HCT116 (cell line): ENCODE data around the gene ZC3H12A. TPM values are rescaled to one million over a fixed set of nuclear protein-coding genes. Genes with fewer than 3 reads are reported as not detected.

Experiments used
- ATAC-seq: fragments of 200-7000 bp; cut with Tn5 transposase; 2 replicates; pipeline ENCODE4 v1.9.1; 2020; ENCODE audit warnings: mild to moderate bottlenecking, moderate library complexity
- BruUV-seq: library from RNA; stranded (reverse); fragments of 400-500 nt; replicated peaks from 2 replicates; lab custom pipeline; 2021; lab: Mats Ljungman, UMichigan
- CTCF ChIA-PET: fragments of 300-600 bp; sonication (Branson Sonifier 250); formaldehyde crosslinking; loops from one replicate; lab custom pipeline; 2021; ENCODE audit warnings: antibody characterized with exemption; lab: Charles Lee
- POLR2A ChIA-PET: fragments of 300-600, 350-600 bp; sonication (Branson Sonifier 250); formaldehyde crosslinking; loops from one replicate; lab custom pipeline; 2021; ENCODE audit warnings: antibody characterized with exemption; lab: Charles Lee
- RAD21 ChIA-PET, 2 experiments: fragments of 300-600 bp; sonication (Branson Sonifier 250); formaldehyde crosslinking; loops; one replicate each; lab custom pipeline; 2023; ENCODE audit warnings: low total read pairs in 2 of 2; ENCODE audit not compliant: uncharacterized antibody in 2 of 2, unreplicated experiment in 2 of 2, low non-redundant PET in 1 of 2; lab: Charles Lee
- DNase-seq: peaks from one replicate; pipeline ENCODE4 v3.0.0-alpha.2; 2010; ENCODE audit warnings: low read depth, low spot score
- H2AFZ ChIP-seq: fragments of 200-600 bp; shearing (Covaris generic), sonication (generic); 2 replicates; pipeline ENCODE4 v1.6.1; 2017; ENCODE audit warnings: low read depth, mixed run types, mixed read lengths, antibody characterized with exemption, low read length; ENCODE audit not compliant: poor library complexity, severe bottlenecking
- H3K27ac ChIP-seq: 2 replicates; pipeline ENCODE4 v1.5.1; 2012; ENCODE audit warnings: low read depth, low read length
- H3K27me3 ChIP-seq: fragments of 200-600 bp; sonication (generic); 2 replicates; pipeline ENCODE4 v1.6.1; 2016; ENCODE audit warnings: mixed run types, low read length, mixed read lengths; ENCODE audit not compliant: insufficient read depth
- H3K36me3 ChIP-seq, 2 experiments: fragments of 200-500 bp in 1 of 2; fragments of 200-600 bp in 1 of 2; sonication (Bioruptor generic) in 1 of 2; sonication (generic) in 1 of 2; 2 replicates each; pipeline versions ENCODE4 v1.5.1 to v1.6.1; 2014 to 2016; ENCODE audit warnings: low read length in 2 of 2, inconsistent platforms in 1 of 2, mixed read lengths in 1 of 2, mixed run types in 1 of 2; ENCODE audit not compliant: insufficient read depth in 2 of 2, control insufficient read depth in 1 of 2
- H3K4me1 ChIP-seq, 2 experiments: fragments of 200-600 bp in 1 of 2; sonication (generic) in 1 of 2; 2 replicates each; pipeline versions ENCODE4 v1.5.1 to v1.6.1; 2012 to 2017; ENCODE audit warnings: low read length in 2 of 2, inconsistent platforms in 1 of 2, mild to moderate bottlenecking in 1 of 2, mixed read lengths in 1 of 2, mixed run types in 1 of 2, moderate library complexity in 1 of 2; ENCODE audit not compliant: insufficient read depth in 2 of 2, control insufficient read depth in 1 of 2
- H3K4me2 ChIP-seq: fragments of 200-600 bp; sonication (generic); 2 replicates; pipeline ENCODE4 v1.6.1; 2017; ENCODE audit warnings: mixed run types, low read length, mixed read lengths
- H3K4me3 ChIP-seq, 2 experiments: fragments of 200-600 bp in 1 of 2; sonication (generic) in 1 of 2; replicated peaks in 1 of 2; 2 replicates each; pipeline ENCODE4 v1.5.1; 2011 to 2016; ENCODE audit warnings: low read length in 2 of 2, control low read depth in 1 of 2, low read depth in 1 of 2, mild to moderate bottlenecking in 1 of 2, mixed read lengths in 1 of 2, mixed run types in 1 of 2
- H3K79me2 ChIP-seq: fragments of 200-600 bp; sonication (generic); 2 replicates; pipeline ENCODE4 v1.6.1; 2017; ENCODE audit warnings: mild to moderate bottlenecking, mixed run types, low read length, moderate library complexity, mixed read lengths; ENCODE audit not compliant: insufficient read depth
- H3K9ac ChIP-seq: fragments of 200-600 bp; sonication (generic); 2 replicates; pipeline ENCODE4 v1.6.1; 2016; ENCODE audit warnings: low read length, mixed read lengths
- H3K9me2 ChIP-seq: fragments of 200-600 bp; sonication (generic), shearing (Covaris generic); 2 replicates; pipeline ENCODE4 v1.6.1; 2017; ENCODE audit warnings: mixed run types, mild to moderate bottlenecking, moderate library complexity; ENCODE audit not compliant: insufficient read depth
- H3K9me3 ChIP-seq, 2 experiments: fragments of 200-500 bp in 1 of 2; fragments of 200-600 bp in 1 of 2; sonication (Bioruptor generic) in 1 of 2; sonication (generic) in 1 of 2; 2 replicates each; pipeline ENCODE4 v1.6.1; 2014 to 2017; ENCODE audit warnings: low read length in 2 of 2, mixed read lengths in 2 of 2, inconsistent platforms in 1 of 2, low read depth in 1 of 2, mild to moderate bottlenecking in 1 of 2, mixed run types in 1 of 2, moderate library complexity in 1 of 2; ENCODE audit not compliant: control insufficient read depth in 1 of 2, insufficient read depth in 1 of 2
- H4K20me1 ChIP-seq: fragments of 200-600 bp; sonication (generic), shearing (Covaris generic); 2 replicates; pipeline ENCODE4 v1.6.1; 2017; ENCODE audit warnings: mixed run types, mild to moderate bottlenecking, moderate library complexity; ENCODE audit not compliant: insufficient read depth
- CEBPB ChIP-seq: IDR thresholded peaks from 2 replicates; pipeline ENCODE4 v1.6.1; 2012; ENCODE audit warnings: low read depth
- ELF1 ChIP-seq: IDR thresholded peaks from 2 replicates; pipeline ENCODE4 v1.6.1; 2012; ENCODE audit warnings: low read depth, borderline replicate concordance
- EZH2 ChIP-seq: fragments of 200-600 bp; sonication (generic); IDR thresholded peaks from 2 replicates; pipeline ENCODE4 v1.6.1; 2017; ENCODE audit warnings: antibody characterized with exemption, mixed run types
- JUND ChIP-seq: IDR thresholded peaks from 2 replicates; pipeline ENCODE4 v1.6.1; 2012
- POLR2AphosphoS5 ChIP-seq: IDR thresholded peaks from 2 replicates; pipeline ENCODE4 v1.6.1; 2011; ENCODE audit warnings: mild to moderate bottlenecking, low read depth, low read length, moderate library complexity
- TCF7L2 ChIP-seq: IDR thresholded peaks from 2 replicates; pipeline ENCODE4 v1.7.0; 2011; ENCODE audit warnings: borderline replicate concordance, inconsistent platforms; ENCODE audit not compliant: insufficient read depth, insufficient read length; ENCODE audit errors: extremely low read depth
- YY1 ChIP-seq: IDR thresholded peaks from 2 replicates; pipeline ENCODE4 v1.6.1; 2011; ENCODE audit warnings: low read length, low read depth, moderate library complexity, mild to moderate bottlenecking; ENCODE audit not compliant: insufficient replicate concordance; ENCODE audit errors: extremely low read depth
- ZFX ChIP-seq: fragments of 450-650 bp; IDR thresholded peaks from 2 replicates; pipeline ENCODE4 v1.6.1; 2017
- intact Hi-C: fragments of 100-400 bp; cut with micrococcal nuclease; formaldehyde crosslinking; loops from 2 replicates; pipeline ENCODE4 v1.10.0; 2022
- total RNA-seq: library from RNA; stranded (reverse); gene quantifications from one replicate; pipeline ENCODE4 v1.2.1, GENCODE V29; 2021; ENCODE audit not compliant: unreplicated experiment
- TF ChIP-seq, protein P1 (sequence below), 3 experiments: fragments of 200-600 bp in 1 of 3; sonication (generic) in 1 of 3; IDR thresholded peaks in 2 of 3; conservative IDR thresholded peaks in 1 of 3; 2 replicates each; pipeline ENCODE4 v1.5.1; 2012 to 2017; ENCODE audit warnings: low read depth in 2 of 3, low read length in 2 of 3, antibody characterized with exemption in 1 of 3, borderline replicate concordance in 1 of 3, control low read depth in 1 of 3, mild to moderate bottlenecking in 1 of 3, mixed read lengths in 1 of 3, mixed run types in 1 of 3, moderate library complexity in 1 of 3; ENCODE audit not compliant: insufficient read depth in 1 of 3
- TF ChIP-seq, protein P2 (sequence below): IDR thresholded peaks from 2 replicates; pipeline ENCODE4 v1.6.1; 2012
- TF ChIP-seq, protein P3 (sequence below): IDR thresholded peaks from 2 replicates; pipeline ENCODE4 v1.6.1; 2012; ENCODE audit warnings: low read depth

The ZC3H12A gene
- total RNA-seq, 1 experiment from 2014 or later = 10.6 TPM

DNA sequence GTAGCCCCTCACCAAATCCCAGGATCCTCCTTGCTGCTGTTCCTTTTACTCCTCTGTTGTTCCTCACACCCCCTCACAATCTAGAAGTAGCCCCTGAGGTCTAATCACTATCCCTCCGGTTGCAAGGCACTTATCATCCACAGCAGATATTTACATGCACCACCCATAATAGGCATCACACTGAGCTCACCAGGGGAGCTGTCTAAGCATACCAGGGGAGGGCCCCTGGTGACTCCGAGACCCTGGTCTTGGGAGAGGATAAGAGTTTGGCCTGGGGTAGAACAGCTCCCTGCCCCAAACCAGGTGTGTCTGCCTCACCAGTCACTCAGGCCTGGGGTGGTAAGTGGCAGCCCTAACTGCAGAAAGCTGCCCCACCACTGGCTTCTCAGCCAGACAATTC is 37.3 kb upstream of the ZC3H12A start:
- Histone ChIP-seq H3K4me3 (no peak overlapping the region), H3K27ac (no peak overlapping the region), H3K9me3 (no peaks in the 10 kb centered on the region), H3K27me3 (peaks cover 3% of the 10 kb centered on the region; the same call in 1 of the 2 replicates), H2AFZ (no peak overlapping the region), H3K4me1 (peaks cover 0 to 6% of the 10 kb centered on the region in 2 experiments; a peak in 1 of 4 replicates), H3K9me2 (no peaks in the 10 kb centered on the region), H3K79me2 (no peaks in the 10 kb centered on the region), H3K9ac (no peak overlapping the region), H4K20me1 (no peaks in the 10 kb centered on the region), H3K36me3 (no peaks in the 10 kb centered on the region), H3K4me2 (no peak overlapping the region)
- intact Hi-C loops = loop anchor here (10.0 kb wide), 3 partner anchors 412 to 882 kb away; no protein-coding TSS in a partner anchor
- CTCF ChIA-PET = interaction anchor here (1.0 kb wide), 1 partner anchor 921 kb away, joined by 3 read pairs; no protein-coding TSS in a partner anchor
- RAD21 ChIA-PET = no interaction called here
- POLR2A ChIA-PET = no interaction called here
- TF ChIP-seq, protein P1, sequence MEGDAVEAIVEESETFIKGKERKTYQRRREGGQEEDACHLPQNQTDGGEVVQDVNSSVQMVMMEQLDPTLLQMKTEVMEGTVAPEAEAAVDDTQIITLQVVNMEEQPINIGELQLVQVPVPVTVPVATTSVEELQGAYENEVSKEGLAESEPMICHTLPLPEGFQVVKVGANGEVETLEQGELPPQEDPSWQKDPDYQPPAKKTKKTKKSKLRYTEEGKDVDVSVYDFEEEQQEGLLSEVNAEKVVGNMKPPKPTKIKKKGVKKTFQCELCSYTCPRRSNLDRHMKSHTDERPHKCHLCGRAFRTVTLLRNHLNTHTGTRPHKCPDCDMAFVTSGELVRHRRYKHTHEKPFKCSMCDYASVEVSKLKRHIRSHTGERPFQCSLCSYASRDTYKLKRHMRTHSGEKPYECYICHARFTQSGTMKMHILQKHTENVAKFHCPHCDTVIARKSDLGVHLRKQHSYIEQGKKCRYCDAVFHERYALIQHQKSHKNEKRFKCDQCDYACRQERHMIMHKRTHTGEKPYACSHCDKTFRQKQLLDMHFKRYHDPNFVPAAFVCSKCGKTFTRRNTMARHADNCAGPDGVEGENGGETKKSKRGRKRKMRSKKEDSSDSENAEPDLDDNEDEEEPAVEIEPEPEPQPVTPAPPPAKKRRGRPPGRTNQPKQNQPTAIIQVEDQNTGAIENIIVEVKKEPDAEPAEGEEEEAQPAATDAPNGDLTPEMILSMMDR (IDR thresholded peaks at IDR 0.05 in 2 of 3, conservative IDR thresholded peaks at IDR 0.05 in 1 of 3; ENCODE audit: borderline replicate concordance in 1 of 3, insufficient read depth in 1 of 3, low read depth in 2 of 3, low read length in 2 of 3) = no peak
- TF ChIP-seq JUND (no peak), TCF7L2 (no peak), EZH2 (no peak), CEBPB (no peak), ELF1 (no peak), YY1 (no peak), POLR2AphosphoS5 (no peak), ZFX (no peak)
- TF ChIP-seq, protein P2, sequence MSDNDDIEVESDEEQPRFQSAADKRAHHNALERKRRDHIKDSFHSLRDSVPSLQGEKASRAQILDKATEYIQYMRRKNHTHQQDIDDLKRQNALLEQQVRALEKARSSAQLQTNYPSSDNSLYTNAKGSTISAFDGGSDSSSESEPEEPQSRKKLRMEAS = no peak
- TF ChIP-seq, protein P3, sequence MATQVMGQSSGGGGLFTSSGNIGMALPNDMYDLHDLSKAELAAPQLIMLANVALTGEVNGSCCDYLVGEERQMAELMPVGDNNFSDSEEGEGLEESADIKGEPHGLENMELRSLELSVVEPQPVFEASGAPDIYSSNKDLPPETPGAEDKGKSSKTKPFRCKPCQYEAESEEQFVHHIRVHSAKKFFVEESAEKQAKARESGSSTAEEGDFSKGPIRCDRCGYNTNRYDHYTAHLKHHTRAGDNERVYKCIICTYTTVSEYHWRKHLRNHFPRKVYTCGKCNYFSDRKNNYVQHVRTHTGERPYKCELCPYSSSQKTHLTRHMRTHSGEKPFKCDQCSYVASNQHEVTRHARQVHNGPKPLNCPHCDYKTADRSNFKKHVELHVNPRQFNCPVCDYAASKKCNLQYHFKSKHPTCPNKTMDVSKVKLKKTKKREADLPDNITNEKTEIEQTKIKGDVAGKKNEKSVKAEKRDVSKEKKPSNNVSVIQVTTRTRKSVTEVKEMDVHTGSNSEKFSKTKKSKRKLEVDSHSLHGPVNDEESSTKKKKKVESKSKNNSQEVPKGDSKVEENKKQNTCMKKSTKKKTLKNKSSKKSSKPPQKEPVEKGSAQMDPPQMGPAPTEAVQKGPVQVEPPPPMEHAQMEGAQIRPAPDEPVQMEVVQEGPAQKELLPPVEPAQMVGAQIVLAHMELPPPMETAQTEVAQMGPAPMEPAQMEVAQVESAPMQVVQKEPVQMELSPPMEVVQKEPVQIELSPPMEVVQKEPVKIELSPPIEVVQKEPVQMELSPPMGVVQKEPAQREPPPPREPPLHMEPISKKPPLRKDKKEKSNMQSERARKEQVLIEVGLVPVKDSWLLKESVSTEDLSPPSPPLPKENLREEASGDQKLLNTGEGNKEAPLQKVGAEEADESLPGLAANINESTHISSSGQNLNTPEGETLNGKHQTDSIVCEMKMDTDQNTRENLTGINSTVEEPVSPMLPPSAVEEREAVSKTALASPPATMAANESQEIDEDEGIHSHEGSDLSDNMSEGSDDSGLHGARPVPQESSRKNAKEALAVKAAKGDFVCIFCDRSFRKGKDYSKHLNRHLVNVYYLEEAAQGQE = no peak
- DNase-seq = no peak
- ATAC-seq = no peak
- no TSS peak for BruUV-seq
